Measurements from ENCODE around the gene XXYLT1. TPM values are rescaled to one million over a fixed set of nuclear protein-coding genes. Genes with fewer than 3 reads are reported as not detected.

The XXYLT1 gene
- total RNA-seq, 1 experiment from 2014 or later, result 10.9 TPM

DNA sequence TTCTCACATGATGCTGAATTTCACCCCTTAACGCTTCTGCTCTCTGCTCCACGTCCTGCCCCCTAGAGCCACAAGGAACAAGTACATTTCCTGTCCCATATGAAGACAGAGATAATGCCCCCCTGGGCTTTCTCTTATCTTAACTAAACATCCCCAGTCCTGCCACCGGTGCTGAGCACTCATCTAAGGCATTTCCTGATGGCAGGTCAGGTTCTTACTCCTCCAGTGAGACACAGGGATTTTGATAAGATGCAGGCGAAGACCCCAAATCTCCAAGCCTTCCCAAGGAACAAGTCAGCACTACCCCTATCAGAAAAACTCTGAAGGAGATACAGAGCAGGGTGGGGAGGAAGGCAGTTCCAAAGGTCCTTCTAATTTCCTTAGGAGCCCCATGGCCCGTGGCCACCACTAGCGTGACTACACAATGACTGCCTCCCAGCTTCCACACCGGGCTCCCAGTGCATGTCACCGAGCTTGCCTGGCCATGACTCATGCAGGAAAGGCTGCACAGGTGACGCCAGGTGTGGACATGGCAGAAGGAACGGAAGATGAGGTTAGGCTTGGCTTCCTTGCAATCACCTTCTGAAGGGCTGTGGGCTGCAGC, 152.9 kb downstream of the XXYLT1 start (continued):
- peak; percentile 90 for TF ChIP-seq JUND (IDR thresholded peaks at IDR 0.05)
- TF ChIP-seq SP1 (IDR thresholded peaks at IDR 0.05; ENCODE audit: low read depth), result peak; percentile 73
- no peak for TF ChIP-seq CEBPB (IDR thresholded peaks at IDR 0.05; ENCODE audit: low read depth)
- TF ChIP-seq, protein P1, sequence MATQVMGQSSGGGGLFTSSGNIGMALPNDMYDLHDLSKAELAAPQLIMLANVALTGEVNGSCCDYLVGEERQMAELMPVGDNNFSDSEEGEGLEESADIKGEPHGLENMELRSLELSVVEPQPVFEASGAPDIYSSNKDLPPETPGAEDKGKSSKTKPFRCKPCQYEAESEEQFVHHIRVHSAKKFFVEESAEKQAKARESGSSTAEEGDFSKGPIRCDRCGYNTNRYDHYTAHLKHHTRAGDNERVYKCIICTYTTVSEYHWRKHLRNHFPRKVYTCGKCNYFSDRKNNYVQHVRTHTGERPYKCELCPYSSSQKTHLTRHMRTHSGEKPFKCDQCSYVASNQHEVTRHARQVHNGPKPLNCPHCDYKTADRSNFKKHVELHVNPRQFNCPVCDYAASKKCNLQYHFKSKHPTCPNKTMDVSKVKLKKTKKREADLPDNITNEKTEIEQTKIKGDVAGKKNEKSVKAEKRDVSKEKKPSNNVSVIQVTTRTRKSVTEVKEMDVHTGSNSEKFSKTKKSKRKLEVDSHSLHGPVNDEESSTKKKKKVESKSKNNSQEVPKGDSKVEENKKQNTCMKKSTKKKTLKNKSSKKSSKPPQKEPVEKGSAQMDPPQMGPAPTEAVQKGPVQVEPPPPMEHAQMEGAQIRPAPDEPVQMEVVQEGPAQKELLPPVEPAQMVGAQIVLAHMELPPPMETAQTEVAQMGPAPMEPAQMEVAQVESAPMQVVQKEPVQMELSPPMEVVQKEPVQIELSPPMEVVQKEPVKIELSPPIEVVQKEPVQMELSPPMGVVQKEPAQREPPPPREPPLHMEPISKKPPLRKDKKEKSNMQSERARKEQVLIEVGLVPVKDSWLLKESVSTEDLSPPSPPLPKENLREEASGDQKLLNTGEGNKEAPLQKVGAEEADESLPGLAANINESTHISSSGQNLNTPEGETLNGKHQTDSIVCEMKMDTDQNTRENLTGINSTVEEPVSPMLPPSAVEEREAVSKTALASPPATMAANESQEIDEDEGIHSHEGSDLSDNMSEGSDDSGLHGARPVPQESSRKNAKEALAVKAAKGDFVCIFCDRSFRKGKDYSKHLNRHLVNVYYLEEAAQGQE (IDR thresholded peaks at IDR 0.05; ENCODE audit: low read depth), result no peak

DNA sequence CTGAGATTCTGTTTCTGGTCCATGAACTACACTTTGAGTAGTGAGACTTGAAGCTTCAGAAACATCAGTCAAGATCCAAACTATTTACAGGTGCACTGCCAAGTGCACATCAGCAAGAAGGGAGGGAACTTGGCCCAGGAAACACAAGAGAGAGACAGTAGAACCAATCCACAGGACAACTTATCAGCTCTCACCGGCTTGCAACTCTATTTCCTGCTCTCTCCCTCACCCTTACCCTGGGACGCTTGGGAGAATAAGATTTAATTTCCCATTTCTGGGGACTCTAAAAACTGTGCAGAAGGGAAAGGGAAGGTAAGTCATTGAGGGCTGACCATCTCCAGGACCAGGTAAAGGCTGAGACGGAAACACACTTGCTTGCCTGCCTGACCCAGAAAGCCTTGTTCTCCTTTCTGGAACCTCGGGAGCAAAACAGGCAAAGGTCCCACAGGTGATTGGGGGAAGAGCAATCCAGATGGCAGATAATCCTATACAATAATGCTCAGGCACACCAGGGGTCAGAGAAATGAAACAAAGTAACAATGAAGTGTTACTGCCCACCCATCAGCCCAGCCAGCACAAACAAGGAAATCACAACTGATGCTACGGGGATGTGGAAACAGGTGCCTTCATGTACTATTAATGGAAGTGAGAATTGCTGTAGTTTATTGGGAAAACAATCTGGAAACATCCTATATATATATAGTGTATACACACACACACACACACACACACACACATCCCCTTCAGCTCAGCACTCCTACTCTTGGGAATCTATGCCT, 154.4 kb downstream of the XXYLT1 start:
- no peak overlapping the region for H3K4me3 ChIP-seq (replicated peaks in 1 of 2; ENCODE audit: low read depth in 1 of 2, low read length in 2 of 2)
- no peaks in the 10 kb centered on the region for H3K27me3 ChIP-seq (ENCODE audit: insufficient read depth, low read length)
- no peak for ATAC-seq
- no peaks in the 10 kb centered on the region for H3K9me2 ChIP-seq (ENCODE audit: insufficient read depth)
- POLR2A ChIA-PET, result no interaction called here
- RAD21 ChIA-PET (ENCODE audit: low non-redundant PET in 1 of 2, low total read pairs in 2 of 2, uncharacterized antibody in 2 of 2, unreplicated experiment in 2 of 2), result no interaction called here
- BruUV-seq (replicated peaks), result no TSS peak
- CTCF ChIA-PET, result interaction anchor here (1.3 kb wide), 1 partner anchor 10 kb away, joined by 4 read pairs; no protein-coding TSS in a partner anchor
- H3K9me3 ChIP-seq (ENCODE audit: control insufficient read depth in 1 of 2, insufficient read depth in 1 of 2, low read depth in 1 of 2, low read length in 2 of 2), result no peaks in the 10 kb centered on the region
- H3K27ac ChIP-seq (ENCODE audit: low read depth, low read length), result no peak overlapping the region
- H4K20me1 ChIP-seq (ENCODE audit: insufficient read depth), result no peaks in the 10 kb centered on the region
- no peak overlapping the region for H2AFZ ChIP-seq (ENCODE audit: low read depth, low read length, poor library complexity, severe bottlenecking)
- H3K79me2 ChIP-seq (ENCODE audit: insufficient read depth, low read length), result no peaks in the 10 kb centered on the region
- H3K4me2 ChIP-seq (ENCODE audit: low read length), result no peak overlapping the region
- H3K4me1 ChIP-seq (ENCODE audit: control insufficient read depth in 1 of 2, insufficient read depth in 2 of 2, low read length in 2 of 2), result peaks cover 30 to 44% of the 10 kb centered on the region in 2 experiments
- TF ChIP-seq, protein P2, sequence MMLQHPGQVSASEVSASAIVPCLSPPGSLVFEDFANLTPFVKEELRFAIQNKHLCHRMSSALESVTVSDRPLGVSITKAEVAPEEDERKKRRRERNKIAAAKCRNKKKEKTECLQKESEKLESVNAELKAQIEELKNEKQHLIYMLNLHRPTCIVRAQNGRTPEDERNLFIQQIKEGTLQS (IDR thresholded peaks at IDR 0.05), result no peak
- TF ChIP-seq SP1 (IDR thresholded peaks at IDR 0.05; ENCODE audit: low read depth) (no peak), EZH2 (IDR thresholded peaks at IDR 0.05) (no peak), SIN3A (IDR thresholded peaks at IDR 0.05; ENCODE audit: low read depth) (no peak), FOSL1 (IDR thresholded peaks at IDR 0.05; ENCODE audit: low read depth) (no peak), CBX3 (IDR thresholded peaks at IDR 0.05; ENCODE audit: low read depth) (no peak), POLR2A (IDR thresholded peaks at IDR 0.05; ENCODE audit: borderline replicate concordance, extremely low read depth, insufficient read depth, insufficient read length) (no peak), EZH2phosphoT487 (IDR thresholded peaks at IDR 0.05; ENCODE audit: borderline replicate concordance) (no peak), JUND (IDR thresholded peaks at IDR 0.05) (no peak), ZNF274 (IDR thresholded peaks at IDR 0.05; ENCODE audit: low read depth, low read length) (no peak)
- TF ChIP-seq, protein P3, sequence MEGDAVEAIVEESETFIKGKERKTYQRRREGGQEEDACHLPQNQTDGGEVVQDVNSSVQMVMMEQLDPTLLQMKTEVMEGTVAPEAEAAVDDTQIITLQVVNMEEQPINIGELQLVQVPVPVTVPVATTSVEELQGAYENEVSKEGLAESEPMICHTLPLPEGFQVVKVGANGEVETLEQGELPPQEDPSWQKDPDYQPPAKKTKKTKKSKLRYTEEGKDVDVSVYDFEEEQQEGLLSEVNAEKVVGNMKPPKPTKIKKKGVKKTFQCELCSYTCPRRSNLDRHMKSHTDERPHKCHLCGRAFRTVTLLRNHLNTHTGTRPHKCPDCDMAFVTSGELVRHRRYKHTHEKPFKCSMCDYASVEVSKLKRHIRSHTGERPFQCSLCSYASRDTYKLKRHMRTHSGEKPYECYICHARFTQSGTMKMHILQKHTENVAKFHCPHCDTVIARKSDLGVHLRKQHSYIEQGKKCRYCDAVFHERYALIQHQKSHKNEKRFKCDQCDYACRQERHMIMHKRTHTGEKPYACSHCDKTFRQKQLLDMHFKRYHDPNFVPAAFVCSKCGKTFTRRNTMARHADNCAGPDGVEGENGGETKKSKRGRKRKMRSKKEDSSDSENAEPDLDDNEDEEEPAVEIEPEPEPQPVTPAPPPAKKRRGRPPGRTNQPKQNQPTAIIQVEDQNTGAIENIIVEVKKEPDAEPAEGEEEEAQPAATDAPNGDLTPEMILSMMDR (IDR thresholded peaks at IDR 0.05 in 2 of 3, conservative IDR thresholded peaks at IDR 0.05 in 1 of 3; ENCODE audit: borderline replicate concordance in 1 of 3, insufficient read depth in 1 of 3, low read depth in 2 of 3, low read length in 2 of 3), result no peak
- H3K9ac ChIP-seq (ENCODE audit: low read length), result no peak overlapping the region
- intact Hi-C loops (cut with micrococcal nuclease), result no loop called here
- DNase-seq (ENCODE audit: low read depth, low spot score), result no peak
- no peaks in the 10 kb centered on the region for H3K36me3 ChIP-seq (ENCODE audit: control insufficient read depth in 1 of 2, insufficient read depth in 2 of 2, low read length in 2 of 2)

Measured in HCT116 (cell line).